ENCODE data around the gene ABCC4. TPM values are rescaled to one million over a fixed set of nuclear protein-coding genes. Genes with fewer than 3 reads are reported as not detected.
"Not testable (repeated sequence)": the region's sequence is repeated elsewhere in the genome, so short reads cannot be mapped to it uniquely, and the experiment has no call there.

ABCC4 gene
- total and polyA plus RNA-seq, 2 experiments from 2014 or later: 9.8 to 23.3 TPM

- Histone ChIP-seq H4K20me1 (ENCODE audit: insufficient read depth, poor library complexity, severe bottlenecking) (no peaks in the 10 kb centered on the region), H2AFZ (no peak overlapping the region), H3K9me2 (replicated peaks; ENCODE audit: insufficient read depth) (no peaks in the 10 kb centered on the region), H3K9me3 (ENCODE audit: low read depth) (no peaks in the 10 kb centered on the region), H3K79me2 (no peaks in the 10 kb centered on the region), H3K4me2 (no peak overlapping the region), H3K27ac (no peak overlapping the region), H3K4me3 (no peak overlapping the region), H3K4me1 (ENCODE audit: insufficient read depth) (peaks cover 9% of the 10 kb centered on the region), H3K27me3 (no peaks in the 10 kb centered on the region), H3K36me3 (replicated peaks; ENCODE audit: insufficient read depth, low read depth) (no peaks in the 10 kb centered on the region)
- no peak for DNase-seq (ENCODE audit: low spot score)
- 75% methylated on average over 7 of the region's 7 CpGs for WGBS (ENCODE audit: low lambda C conversion rate, missing lambda C conversion rate)
- TF ChIP-seq EZH2phosphoT487 (IDR thresholded peaks at IDR 0.05; ENCODE audit: low read depth, severe bottlenecking, unreplicated experiment) (no peak), EZH2 (IDR thresholded peaks at IDR 0.05; ENCODE audit: borderline replicate concordance) (no peak)
- TF ChIP-seq, protein P1, sequence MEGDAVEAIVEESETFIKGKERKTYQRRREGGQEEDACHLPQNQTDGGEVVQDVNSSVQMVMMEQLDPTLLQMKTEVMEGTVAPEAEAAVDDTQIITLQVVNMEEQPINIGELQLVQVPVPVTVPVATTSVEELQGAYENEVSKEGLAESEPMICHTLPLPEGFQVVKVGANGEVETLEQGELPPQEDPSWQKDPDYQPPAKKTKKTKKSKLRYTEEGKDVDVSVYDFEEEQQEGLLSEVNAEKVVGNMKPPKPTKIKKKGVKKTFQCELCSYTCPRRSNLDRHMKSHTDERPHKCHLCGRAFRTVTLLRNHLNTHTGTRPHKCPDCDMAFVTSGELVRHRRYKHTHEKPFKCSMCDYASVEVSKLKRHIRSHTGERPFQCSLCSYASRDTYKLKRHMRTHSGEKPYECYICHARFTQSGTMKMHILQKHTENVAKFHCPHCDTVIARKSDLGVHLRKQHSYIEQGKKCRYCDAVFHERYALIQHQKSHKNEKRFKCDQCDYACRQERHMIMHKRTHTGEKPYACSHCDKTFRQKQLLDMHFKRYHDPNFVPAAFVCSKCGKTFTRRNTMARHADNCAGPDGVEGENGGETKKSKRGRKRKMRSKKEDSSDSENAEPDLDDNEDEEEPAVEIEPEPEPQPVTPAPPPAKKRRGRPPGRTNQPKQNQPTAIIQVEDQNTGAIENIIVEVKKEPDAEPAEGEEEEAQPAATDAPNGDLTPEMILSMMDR (IDR thresholded peaks at IDR 0.05; ENCODE audit: poor library complexity): no peak
These were observed 108.3 kb downstream of the ABCC4 start for GRCh38 chr13:95192998-95193397.

DNA sequence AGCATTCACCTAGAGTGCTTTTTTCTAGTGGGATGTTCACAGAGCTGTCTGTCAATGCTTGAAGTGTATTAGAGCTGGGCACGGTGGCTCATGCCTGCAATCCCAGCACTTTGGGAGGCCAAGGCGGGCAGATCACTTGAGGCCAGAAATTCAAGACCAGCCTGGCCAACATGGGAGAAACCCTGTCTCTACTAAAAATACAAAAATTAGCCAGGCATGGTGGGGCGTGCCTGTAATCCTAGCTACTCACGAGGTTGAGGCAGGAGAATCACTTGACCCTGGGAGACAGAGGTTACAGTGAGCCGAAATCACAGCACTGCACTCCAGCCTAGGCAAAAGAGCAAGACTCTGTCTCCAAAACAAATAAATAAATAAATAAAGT lies 108.7 kb downstream of the ABCC4 start:
- H3K4me2 ChIP-seq; H3K4me3 ChIP-seq; H3K27me3 ChIP-seq; H3K9me2 ChIP-seq (replicated peaks; ENCODE audit: insufficient read depth); H3K4me1 ChIP-seq (ENCODE audit: insufficient read depth); H4K20me1 ChIP-seq (ENCODE audit: insufficient read depth, poor library complexity, severe bottlenecking); DNase-seq (ENCODE audit: low spot score); H3K79me2 ChIP-seq; H3K27ac ChIP-seq; H2AFZ ChIP-seq; H3K9me3 ChIP-seq (ENCODE audit: low read depth); H3K36me3 ChIP-seq (replicated peaks; ENCODE audit: insufficient read depth, low read depth): not testable (repeated sequence)
- 87% methylated on average over 5 of the region's 5 CpGs for WGBS (ENCODE audit: low lambda C conversion rate, missing lambda C conversion rate)

GRCh38 chr13:95191821-95192563 lies 109.3 kb downstream of the ABCC4 start:
- peaks cover 4% of the 10 kb centered on the region for H3K4me1 ChIP-seq (ENCODE audit: insufficient read depth)
- 38% methylated on average over 9 of the region's 9 CpGs for WGBS (ENCODE audit: low lambda C conversion rate, missing lambda C conversion rate)
- no peaks in the 10 kb centered on the region for H3K27me3 ChIP-seq
- H3K4me2 ChIP-seq: no peak overlapping the region
- peak; percentile 89 for DNase-seq (ENCODE audit: low spot score)
- H3K36me3 ChIP-seq (replicated peaks; ENCODE audit: insufficient read depth, low read depth): no peaks in the 10 kb centered on the region
- TF ChIP-seq, protein P1 (IDR thresholded peaks at IDR 0.05; ENCODE audit: poor library complexity): peak; percentile 96
- TF ChIP-seq EZH2 (IDR thresholded peaks at IDR 0.05; ENCODE audit: borderline replicate concordance): no peak
- no peak for TF ChIP-seq EZH2phosphoT487 (IDR thresholded peaks at IDR 0.05; ENCODE audit: low read depth, severe bottlenecking, unreplicated experiment)
- no peaks in the 10 kb centered on the region for H3K9me2 ChIP-seq (replicated peaks; ENCODE audit: insufficient read depth)
- no peak overlapping the region for H3K27ac ChIP-seq
- no peaks in the 10 kb centered on the region for H3K79me2 ChIP-seq
- H3K4me3 ChIP-seq: no peak overlapping the region
- H4K20me1 ChIP-seq (ENCODE audit: insufficient read depth, poor library complexity, severe bottlenecking): no peaks in the 10 kb centered on the region
- no peak overlapping the region for H2AFZ ChIP-seq
- no peaks in the 10 kb centered on the region for H3K9me3 ChIP-seq (ENCODE audit: low read depth)

- H3K9me3 ChIP-seq (ENCODE audit: low read depth): no peaks in the 10 kb centered on the region
- DNase-seq (ENCODE audit: low spot score): no peak
- H3K79me2 ChIP-seq: no peaks in the 10 kb centered on the region
- no peaks in the 10 kb centered on the region for H3K9me2 ChIP-seq (replicated peaks; ENCODE audit: insufficient read depth)
- no peak overlapping the region for H2AFZ ChIP-seq
- H3K4me3 ChIP-seq: no peak overlapping the region
- no peaks in the 10 kb centered on the region for H3K36me3 ChIP-seq (replicated peaks; ENCODE audit: insufficient read depth, low read depth)
- WGBS (ENCODE audit: low lambda C conversion rate, missing lambda C conversion rate): 88% methylated on average over 7 of the region's 7 CpGs
- TF ChIP-seq, protein P1 (IDR thresholded peaks at IDR 0.05; ENCODE audit: poor library complexity): no peak
- TF ChIP-seq EZH2phosphoT487 (IDR thresholded peaks at IDR 0.05; ENCODE audit: low read depth, severe bottlenecking, unreplicated experiment): no peak
- TF ChIP-seq EZH2 (IDR thresholded peaks at IDR 0.05; ENCODE audit: borderline replicate concordance): no peak
- H3K4me1 ChIP-seq (ENCODE audit: insufficient read depth): peaks cover 3% of the 10 kb centered on the region
- no peaks in the 10 kb centered on the region for H3K27me3 ChIP-seq
- no peak overlapping the region for H3K27ac ChIP-seq
- H4K20me1 ChIP-seq (ENCODE audit: insufficient read depth, poor library complexity, severe bottlenecking): no peaks in the 10 kb centered on the region
- no peak overlapping the region for H3K4me2 ChIP-seq
These were observed 113.1 kb downstream of the ABCC4 start for GRCh38 chr13:95188128-95188527.

All from hepatocyte (in vitro differentiated cells).